AG04449 (cell line): Measurements from ENCODE around the gene PLIN1.

ENCODE experiments used
- CTCF ChIA-PET: fragments of 350-600 bp; formaldehyde crosslinking; extraction: SDS; loops from one replicate; lab custom pipeline; 2021; ENCODE audit warnings: antibody characterized with exemption; lab: Yijun Ruan, JAX
- POLR2A ChIA-PET: fragments of 400-600, 350-600 bp; formaldehyde crosslinking; extraction: SDS; loops from one replicate; lab custom pipeline; 2020; ENCODE audit warnings: antibody characterized with exemption, inconsistent platforms; lab: Yijun Ruan, JAX
- DNase-seq: peaks from one replicate; pipeline ENCODE4 v3.0.0-alpha.2; 2010; ENCODE audit warnings: low read depth, low spot score
- H3K4me3 ChIP-seq: 2 replicates; pipeline ENCODE4 v1.5.1; 2011; ENCODE audit warnings: low read depth, mild to moderate bottlenecking, control low read depth, low read length
- CTCF ChIP-seq: IDR thresholded peaks from one replicate; pipeline ENCODE4 v1.5.1; 2011; ENCODE audit warnings: mild to moderate bottlenecking, moderate library complexity, low read length, control low read depth, inconsistent platforms; ENCODE audit not compliant: insufficient read depth; ENCODE audit errors: missing control alignments

PLIN1 gene

GRCh38 chr15:89686522-89686921, 7.4 kb upstream of the PLIN1 start:
- ChIA-PET CTCF (no interaction called here), POLR2A (no interaction called here)

GRCh38 chr15:89685995-89686394, 6.8 kb upstream of the PLIN1 start:
- POLR2A ChIA-PET, result no interaction called here

More at GRCh38 chr15:89686522-89686921, 7.4 kb upstream of the PLIN1 start:
- no peak for TF ChIP-seq CTCF
- H3K4me3 ChIP-seq, result no peak overlapping the region
- no peak for DNase-seq

GRCh38 chr15:89681146-89681545, 2.0 kb upstream of the PLIN1 start:
- DNase-seq, result no peak
- POLR2A ChIA-PET, result no interaction called here
- CTCF ChIA-PET, result interaction anchor here (1.0 kb wide), 1 partner anchor 26 kb away, joined by 3 read pairs; the partner anchor contains the start of gene KIF7

More at GRCh38 chr15:89685995-89686394, 6.8 kb upstream of the PLIN1 start:
- no peak for DNase-seq
- no peak for TF ChIP-seq CTCF
- H3K4me3 ChIP-seq, result no peak overlapping the region
- CTCF ChIA-PET, result no interaction called here

GRCh38 chr15:89680282-89680873, 1.2 kb upstream of the PLIN1 start:
- ChIA-PET CTCF (interaction anchor here (1.0 kb wide), 1 partner anchor 26 kb away, joined by 3 read pairs; the partner anchor contains the start of gene KIF7), POLR2A (no interaction called here)
- H3K4me3 ChIP-seq, result no peak overlapping the region
- peak; percentile 26 for DNase-seq
- no peak for TF ChIP-seq CTCF

More at GRCh38 chr15:89681146-89681545, 2.0 kb upstream of the PLIN1 start:
- no peak overlapping the region for H3K4me3 ChIP-seq
- no peak for TF ChIP-seq CTCF

- no peak for TF ChIP-seq CTCF
- CTCF ChIA-PET, result interaction anchor here (1.9 kb wide), 1 partner anchor 16 kb away, joined by 5 read pairs; no protein-coding TSS in a partner anchor
- POLR2A ChIA-PET, result no interaction called here
- H3K4me3 ChIP-seq, result no peak overlapping the region
- DNase-seq, result no peak
These were observed 1.8 kb downstream of the PLIN1 start for GRCh38 chr15:89677381-89677780.

- H3K4me3 ChIP-seq, result no peak overlapping the region
- DNase-seq, result no peak
- CTCF ChIA-PET, result interaction anchor here (0.8 to 4.3 kb wide), 3 partner anchors 11 to 28 kb away, joined by 3 to 20 read pairs (median 4); no protein-coding TSS in a partner anchor
- TF ChIP-seq CTCF, result no peak
- POLR2A ChIA-PET, result no interaction called here
These were observed 3.6 kb downstream of the PLIN1 start for GRCh38 chr15:89675606-89676005.
